ENCODE measurements around the gene NR3C2. TPM values are rescaled to one million over a fixed set of nuclear protein-coding genes. Genes with fewer than 3 reads are reported as not detected.

The NR3C2 gene
- total and polyA plus RNA-seq, 2 of the 4 experiments (the other 2 are of a cell fraction), result 1.1 to 2.3 TPM

GRCh38 chr4:148293571-148293970 is 148.6 kb downstream of the NR3C2 start:
- H3K27ac ChIP-seq (ENCODE audit: insufficient read depth, low read length), result no peak overlapping the region
- no peak overlapping the region for H2AFZ ChIP-seq (replicated peaks; ENCODE audit: low read length, poor library complexity)
- ATAC-seq (ENCODE audit: low read depth), result no peak
- no peak overlapping the region for H3K56ac ChIP-seq (ENCODE audit: extremely low read depth, insufficient read depth, low read length)
- DNase-seq, result no peak
- H4K8ac ChIP-seq (ENCODE audit: low read depth in 2 of 2, low read length in 2 of 2), result no peak overlapping the region
- no peak overlapping the region for H3K18ac ChIP-seq (ENCODE audit: low read depth, low read length)
- H4K5ac ChIP-seq (ENCODE audit: low read depth, low read length), result no peak overlapping the region
- no peak overlapping the region for H2AK9ac ChIP-seq (replicated peaks; ENCODE audit: low read depth, low read length, poor library complexity)
- intact Hi-C loops (cut with micrococcal nuclease) (no loop called here), dilution Hi-C loops (cut with HindIII; ENCODE audit: low sequenced_read_pairs, unreplicated experiment) (no loop called here), in situ Hi-C loops (cut with MboI; ENCODE audit: low sequenced_read_pairs) (no loop called here)
- no peaks in the 10 kb centered on the region for H3K4me1 ChIP-seq (ENCODE audit: control insufficient read depth, insufficient read depth, low read length)
- no peak overlapping the region for H3K4ac ChIP-seq (ENCODE audit: low read depth, low read length)
- BruUV-seq (replicated peaks), result no TSS peak
- WGBS, 2 experiments (ENCODE audit: extremely low coverage in 2 of 2, insufficient read length in 1 of 2), result no CpG with 5 or more reads among the region's 1 CpG
- H2AK5ac ChIP-seq (ENCODE audit: low read depth, low read length), result no peak overlapping the region
- no peak overlapping the region for H3K9ac ChIP-seq (ENCODE audit: low read depth, low read length)
- no peak overlapping the region for H3K14ac ChIP-seq (replicated peaks; ENCODE audit: low read depth, low read length)
- H3K9me3 ChIP-seq (ENCODE audit: control insufficient read depth, insufficient read depth, low read length), result no peaks in the 10 kb centered on the region
- ChIA-PET CTCF (no interaction called here), POLR2A (ENCODE audit: unreplicated experiment) (no interaction called here)
- H3K4me2 ChIP-seq (ENCODE audit: low read depth, low read length), result no peak overlapping the region
- H2BK15ac ChIP-seq (ENCODE audit: low read depth, low read length), result no peak overlapping the region
- TF ChIP-seq CEBPB (IDR thresholded peaks at IDR 0.05; ENCODE audit: low read depth, low read length) (no peak), NFE2L2 (IDR thresholded peaks at IDR 0.05; ENCODE audit: low read depth, low read length) (no peak), SMC3 (IDR thresholded peaks at IDR 0.05; ENCODE audit: low read depth, low read length) (no peak), CHD1 (IDR thresholded peaks at IDR 0.05; ENCODE audit: low read depth, low read length) (no peak), POLR2A (IDR thresholded peaks at IDR 0.05; ENCODE audit: low read depth, low read length) (no peak), ELK1 (IDR thresholded peaks at IDR 0.05; ENCODE audit: borderline replicate concordance, low read depth, low read length) (no peak)
- H4K20me1 ChIP-seq (ENCODE audit: insufficient read depth, low read length), result no peaks in the 10 kb centered on the region
- H3K27me3 ChIP-seq (ENCODE audit: control insufficient read depth, insufficient read depth, low read length), result no peaks in the 10 kb centered on the region
- H3K79me1 ChIP-seq (ENCODE audit: low read depth in 1 of 2, low read length in 2 of 2), result no peaks in the 10 kb centered on the region
- no peak overlapping the region for H2BK5ac ChIP-seq (ENCODE audit: low read depth, low read length, poor library complexity, severe bottlenecking)
- no peak overlapping the region for H2BK20ac ChIP-seq (ENCODE audit: low read depth, low read length)
- H2BK120ac ChIP-seq (ENCODE audit: low read depth, low read length), result no peak overlapping the region
- H3K4me3 ChIP-seq (ENCODE audit: insufficient read depth, low read depth, low read length), result no peak overlapping the region
- H3K23ac ChIP-seq (ENCODE audit: low read depth, low read length), result no peak overlapping the region
- no peaks in the 10 kb centered on the region for H3K9me1 ChIP-seq (ENCODE audit: insufficient read depth, low read length)
- no peak overlapping the region for H4K91ac ChIP-seq (ENCODE audit: insufficient read depth, low read depth, low read length)
- H3K36me3 ChIP-seq (ENCODE audit: control insufficient read depth, insufficient read depth, low read length), result no peaks in the 10 kb centered on the region

All from IMR-90 (cell line).